Liver (tissue), 9 donors: ENCODE results near the gene TCF7L1. TPM values are rescaled to one million over a fixed set of nuclear protein-coding genes. Genes with fewer than 3 reads are reported as not detected.

Experiments used
- DNase-seq: peaks from one replicate; pipeline ENCODE4 v3.0.0-alpha.2; 2017; ENCODE audit warnings: low spot score
- H3K27ac ChIP-seq, 2 donors: one replicate each; pipeline ENCODE4 v1.7.0; 2013; ENCODE audit warnings: inconsistent platforms in 2 of 2, low read length in 2 of 2, control low read depth in 1 of 2, low read depth in 1 of 2, mild to moderate bottlenecking in 1 of 2
- H3K27me3 ChIP-seq, 4 donors: one replicate each; pipeline versions ENCODE4 v1.6.1 to v1.7.0; 2013; ENCODE audit warnings: low read length in 3 of 4, inconsistent platforms in 1 of 4, mild to moderate bottlenecking in 1 of 4, moderate library complexity in 1 of 4; ENCODE audit not compliant: control insufficient read depth in 4 of 4, insufficient read depth in 4 of 4
- H3K36me3 ChIP-seq, 4 donors: one replicate each; pipeline versions ENCODE4 v1.6.1 to v1.7.0; 2013; ENCODE audit warnings: low read length in 3 of 4, mild to moderate bottlenecking in 3 of 4, low read depth in 1 of 4, moderate library complexity in 1 of 4; ENCODE audit not compliant: control insufficient read depth in 4 of 4, insufficient read depth in 3 of 4
- H3K4me1 ChIP-seq, 4 donors: one replicate each; pipeline versions ENCODE4 v1.6.1 to v1.7.0; 2013; ENCODE audit warnings: low read length in 3 of 4, mild to moderate bottlenecking in 3 of 4, moderate library complexity in 1 of 4; ENCODE audit not compliant: control insufficient read depth in 4 of 4, insufficient read depth in 4 of 4
- H3K4me3 ChIP-seq, 3 donors: one replicate each; pipeline versions ENCODE4 v1.6.1 to v1.7.0; 2013; ENCODE audit warnings: low read length in 3 of 3, control low read depth in 1 of 3, low read depth in 1 of 3, mild to moderate bottlenecking in 1 of 3
- H3K9ac ChIP-seq, 2 donors: one replicate each; pipeline ENCODE4 v1.7.0; 2013; ENCODE audit warnings: low read length in 2 of 2, mild to moderate bottlenecking in 2 of 2, moderate library complexity in 2 of 2, control low read depth in 1 of 2, low read depth in 1 of 2
- H3K9me3 ChIP-seq, 4 donors: one replicate each; pipeline versions ENCODE4 v1.6.1 to v1.7.0; 2013; ENCODE audit warnings: low read length in 3 of 4; ENCODE audit not compliant: control insufficient read depth in 4 of 4
- ATF3 ChIP-seq: IDR thresholded peaks from 2 replicates; pipeline ENCODE4 v1.6.1; 2016; ENCODE audit warnings: antibody characterized with exemption
- CTCF ChIP-seq: fragments of 150-350 bp; IDR thresholded peaks from 2 replicates; pipeline ENCODE4 v1.5.1; 2017; ENCODE audit warnings: improper control_type of control experiment, low read depth, low read length; ENCODE audit not compliant: missing input control
- EGR1 ChIP-seq, 2 donors: IDR thresholded peaks; 2 replicates each; pipeline ENCODE4 v1.6.1; 2016 to 2018; ENCODE audit warnings: antibody characterized with exemption in 2 of 2, low read depth in 2 of 2
- FOXA1 ChIP-seq: IDR thresholded peaks from 2 replicates; pipeline ENCODE4 v1.6.1; 2016; ENCODE audit warnings: antibody characterized with exemption
- FOXA2 ChIP-seq: IDR thresholded peaks from 2 replicates; pipeline ENCODE4 v1.6.1; 2016; ENCODE audit warnings: antibody characterized with exemption
- GABPA ChIP-seq, 2 donors: IDR thresholded peaks in 1 of 2; conservative IDR thresholded peaks in 1 of 2; 2 replicates each; pipeline ENCODE4 v1.6.1; 2016; ENCODE audit warnings: antibody characterized with exemption in 2 of 2, mild to moderate bottlenecking in 1 of 2, moderate library complexity in 1 of 2
- HNF4A ChIP-seq, 2 donors: conservative IDR thresholded peaks; 2 replicates each; pipeline ENCODE4 v1.6.1; 2016; ENCODE audit warnings: antibody characterized with exemption in 2 of 2, mild to moderate bottlenecking in 2 of 2
- HNF4G ChIP-seq: IDR thresholded peaks from 2 replicates; pipeline ENCODE4 v1.6.1; 2016; ENCODE audit warnings: antibody characterized with exemption
- JUND ChIP-seq, 2 donors: IDR thresholded peaks; 2 replicates each; pipeline ENCODE4 v1.6.1; 2016; ENCODE audit warnings: antibody characterized with exemption in 2 of 2
- MAX ChIP-seq: IDR thresholded peaks from 2 replicates; pipeline ENCODE4 v1.6.1; 2016; ENCODE audit warnings: antibody characterized with exemption
- NR2F2 ChIP-seq: IDR thresholded peaks from 2 replicates; pipeline ENCODE4 v1.6.1; 2016; ENCODE audit warnings: antibody characterized with exemption
- RAD21 ChIP-seq, 2 donors: IDR thresholded peaks; 2 replicates each; pipeline ENCODE4 v1.6.1; 2016; ENCODE audit warnings: antibody characterized with exemption in 2 of 2, mild to moderate bottlenecking in 2 of 2
- REST ChIP-seq: IDR thresholded peaks from 2 replicates; pipeline ENCODE4 v1.6.1; 2016; ENCODE audit warnings: antibody characterized with exemption, mild to moderate bottlenecking
- RXRA ChIP-seq, 2 donors: IDR thresholded peaks; 2 replicates each; pipeline ENCODE4 v1.6.1; 2017 to 2018; ENCODE audit warnings: antibody characterized with exemption in 2 of 2, mild to moderate bottlenecking in 1 of 2
- SP1 ChIP-seq: IDR thresholded peaks from 2 replicates; pipeline ENCODE4 v1.6.1; 2018; ENCODE audit warnings: antibody characterized with exemption, mild to moderate bottlenecking
- TAF1 ChIP-seq: conservative IDR thresholded peaks from 2 replicates; pipeline ENCODE4 v1.6.1; 2016; ENCODE audit warnings: antibody characterized with exemption, mild to moderate bottlenecking
- YY1 ChIP-seq: IDR thresholded peaks from 2 replicates; pipeline ENCODE4 v1.6.1; 2016; ENCODE audit warnings: antibody characterized with exemption, mild to moderate bottlenecking
- ZBTB33 ChIP-seq: IDR thresholded peaks from 2 replicates; pipeline ENCODE4 v1.6.1; 2016; ENCODE audit warnings: antibody characterized with exemption
- WGBS: extraction: QIAGEN DNeasy Blood & Tissue Kit; methylation state at CpG from one replicate; pipeline ENCODE4 v1.1.7; 2013; 5-methylcytosine and 5-hydroxymethylcytosine counted together
- polyA plus RNA-seq, 2 donors: library from polyadenylated mRNA; stranded (reverse) in 1 of 2; unstranded in 1 of 2; fragments of 200-250 nt in 1 of 2; fragments of >200 nt in 1 of 2; fragmentation: Nextera tagmentation in 1 of 2; extraction: Ambion mirVana in 1 of 2; gene quantifications; one replicate each; pipeline versions ENCODE4 v1.2.1 to v1.2.3, GENCODE V29; 2013 to 2015
- total RNA-seq, 2 donors: library from RNA; depleted of rRNA; stranded (reverse); fragments of >200 nt; gene quantifications; one replicate each; pipeline ENCODE4 v1.2.3, GENCODE V29; 2014
- donor health status: healthy.
- donor health status: healthy.
- donor health status: healthy.
- donor health status: healthy.
- donor health status: healthy.

TCF7L1 gene
- total and polyA plus RNA-seq, 4 donors = 1.6 to 6.0 (median 4.8) TPM

GRCh38 chr2:85085563-85085962 lies 47.6 kb upstream of the TCF7L1 start:
- no peaks in the 10 kb centered on the region for H3K9me3 ChIP-seq
- no peak overlapping the region for H3K4me3 ChIP-seq
- TF ChIP-seq ATF3 (no peak), GABPA (IDR thresholded peaks at IDR 0.05 in 1 of 2, conservative IDR thresholded peaks at IDR 0.05 in 1 of 2) (no peak), NR2F2 (no peak), YY1 (no peak), FOXA1 (no peak), SP1 (no peak), TAF1 (no peak), MAX (no peak), EGR1 (IDR thresholded peaks at IDR 0.05; ENCODE audit: low read depth in 2 of 2) (no peak), CTCF (no peak), HNF4A (conservative IDR thresholded peaks at IDR 0.05) (no peak), RXRA (IDR thresholded peaks at IDR 0.05) (no peak), ZBTB33 (no peak), REST (no peak), JUND (IDR thresholded peaks at IDR 0.05) (no peak), FOXA2 (no peak), RAD21 (IDR thresholded peaks at IDR 0.05) (no peak), HNF4G (no peak)
- DNase-seq = no peak
- 75% methylated on average over 3 of the region's 3 CpGs for WGBS
- H3K36me3 ChIP-seq = no peaks in the 10 kb centered on the region
- H3K27me3 ChIP-seq = no peaks in the 10 kb centered on the region
- no peak overlapping the region for H3K27ac ChIP-seq
- H3K9ac ChIP-seq = no peak overlapping the region
- H3K4me1 ChIP-seq = no peaks in the 10 kb centered on the region
